NCI-H226 (cell line): ENCODE results near the gene OR52A5.
"Not testable (repeated sequence)": the region's sequence is repeated elsewhere in the genome, so short reads cannot be mapped to it uniquely, and the experiment has no call there.

Experiments used
- DNase-seq: peaks from one replicate; pipeline ENCODE4 v3.0.0-alpha.2; 2015

The OR52A5 gene

GRCh38 chr11:5137996-5138395, at the start of gene OR52A5:
Gene OR52A5 (minus strand): TSS chr11:5138356. CDS start chr11:5132642, 5,714 bp downstream.
- DNase-seq, result no peak

- DNase-seq, result no peak
Observed at GRCh38 chr11:5178046-5178837, 40.1 kb upstream of the OR52A5 start.

- no peak for DNase-seq
Observed at GRCh38 chr11:5174934-5175333, 36.8 kb upstream of the OR52A5 start.

GRCh38 chr11:5171856-5172255, 33.7 kb upstream of the OR52A5 start:
- no peak for DNase-seq

- DNase-seq, result not testable (repeated sequence)
Observed at GRCh38 chr11:5165898-5166297, 27.7 kb upstream of the OR52A5 start.

- DNase-seq, result not testable (repeated sequence)
Observed at GRCh38 chr11:5164807-5165206, 26.7 kb upstream of the OR52A5 start.

GRCh38 chr11:5161045-5161444, 22.9 kb upstream of the OR52A5 start:
- DNase-seq, result not testable (repeated sequence)

GRCh38 chr11:5160217-5160616, 22.1 kb upstream of the OR52A5 start:
- DNase-seq, result not testable (repeated sequence)

GRCh38 chr11:5159806-5160205, 21.6 kb upstream of the OR52A5 start:
- DNase-seq, result no peak

- DNase-seq, result no peak
Observed at GRCh38 chr11:5154657-5155056, 16.5 kb upstream of the OR52A5 start, which contains the start of gene OR52A1. Gene OR52A1 (minus strand): TSS chr11:5154757. CDS start chr11:5152369, 2,388 bp downstream.

GRCh38 chr11:5153574-5154431, 15.6 kb upstream of the OR52A5 start:
- DNase-seq, result no peak

GRCh38 chr11:5151713-5152153, 13.6 kb upstream of the OR52A5 start:
- no peak for DNase-seq

GRCh38 chr11:5144206-5144605, 6.0 kb upstream of the OR52A5 start:
- not testable (repeated sequence) for DNase-seq

GRCh38 chr11:5137014-5137413, 1.1 kb downstream of the OR52A5 start:
- DNase-seq, result no peak

- no peak for DNase-seq
Observed at GRCh38 chr11:5136261-5136660, 1.9 kb downstream of the OR52A5 start.

GRCh38 chr11:5131584-5132335, 6.4 kb downstream of the OR52A5 start:
- DNase-seq, result no peak

- DNase-seq, result peak; percentile 28
Observed at GRCh38 chr11:5129457-5129877, 8.7 kb downstream of the OR52A5 start.

GRCh38 chr11:5124891-5125620, 13.1 kb downstream of the OR52A5 start:
- no peak for DNase-seq

- peak; percentile 47 for DNase-seq
Observed at GRCh38 chr11:5123802-5124521, 14.2 kb downstream of the OR52A5 start.

GRCh38 chr11:5118893-5119292, 19.3 kb downstream of the OR52A5 start:
- DNase-seq, result no peak

GRCh38 chr11:5117588-5117987, 20.6 kb downstream of the OR52A5 start:
- DNase-seq, result no peak
